BJ (cell line): ENCODE results near the gene TBC1D9B. TPM values are rescaled to one million over a fixed set of nuclear protein-coding genes. Genes with fewer than 3 reads are reported as not detected.

Experiments
- CTCF ChIA-PET: fragments of 350-600 bp; formaldehyde crosslinking; extraction: SDS; loops from one replicate; lab custom pipeline; 2021; ENCODE audit warnings: antibody characterized with exemption, inconsistent platforms; lab: Yijun Ruan, JAX
- POLR2A ChIA-PET: fragments of 300-600 bp; sonication (Branson Sonifier 250); formaldehyde crosslinking; extraction: SDS; loops from one replicate; lab custom pipeline; 2021; ENCODE audit warnings: antibody characterized with exemption; lab: Charles Lee
- DNase-seq: peaks from one replicate; pipeline ENCODE4 v3.0.0-alpha.2; 2011; ENCODE audit warnings: low read depth
- H3K27me3 ChIP-seq: 2 replicates; pipeline ENCODE4 v1.6.0; 2011; ENCODE audit warnings: low read length; ENCODE audit not compliant: control insufficient read depth, insufficient read depth
- H3K36me3 ChIP-seq: 2 replicates; pipeline ENCODE4 v1.5.1; 2011; ENCODE audit warnings: low read length; ENCODE audit not compliant: control insufficient read depth, insufficient read depth
- H3K4me3 ChIP-seq: 2 replicates; pipeline ENCODE4 v1.5.1; 2011; ENCODE audit warnings: low read depth, mild to moderate bottlenecking, control low read depth, low read length
- polyA plus RNA-seq: library from polyadenylated mRNA; depleted of rRNA; stranded (reverse); fragments of >200 nt; gene quantifications from 2 replicates; pipeline ENCODE4 v1.2.3, GENCODE V29; 2011
- TF ChIP-seq, protein P1 (sequence below): IDR thresholded peaks from 2 replicates; pipeline ENCODE4 v1.5.1; 2011; ENCODE audit warnings: low read depth, mild to moderate bottlenecking, control low read depth, inconsistent platforms, low read length, moderate library complexity; ENCODE audit not compliant: insufficient read depth

The TBC1D9B gene
- polyA plus RNA-seq, 1 experiment, result 89.0 TPM

- H3K4me3 ChIP-seq, result no peak overlapping the region
- H3K27me3 ChIP-seq, result no peaks in the 10 kb centered on the region
- ChIA-PET POLR2A (no interaction called here), CTCF (interaction anchor here (2.9 kb wide), 1 partner anchor 9 kb away, joined by 10 read pairs; no protein-coding TSS in a partner anchor)
- DNase-seq, result no peak
- TF ChIP-seq, protein P1, sequence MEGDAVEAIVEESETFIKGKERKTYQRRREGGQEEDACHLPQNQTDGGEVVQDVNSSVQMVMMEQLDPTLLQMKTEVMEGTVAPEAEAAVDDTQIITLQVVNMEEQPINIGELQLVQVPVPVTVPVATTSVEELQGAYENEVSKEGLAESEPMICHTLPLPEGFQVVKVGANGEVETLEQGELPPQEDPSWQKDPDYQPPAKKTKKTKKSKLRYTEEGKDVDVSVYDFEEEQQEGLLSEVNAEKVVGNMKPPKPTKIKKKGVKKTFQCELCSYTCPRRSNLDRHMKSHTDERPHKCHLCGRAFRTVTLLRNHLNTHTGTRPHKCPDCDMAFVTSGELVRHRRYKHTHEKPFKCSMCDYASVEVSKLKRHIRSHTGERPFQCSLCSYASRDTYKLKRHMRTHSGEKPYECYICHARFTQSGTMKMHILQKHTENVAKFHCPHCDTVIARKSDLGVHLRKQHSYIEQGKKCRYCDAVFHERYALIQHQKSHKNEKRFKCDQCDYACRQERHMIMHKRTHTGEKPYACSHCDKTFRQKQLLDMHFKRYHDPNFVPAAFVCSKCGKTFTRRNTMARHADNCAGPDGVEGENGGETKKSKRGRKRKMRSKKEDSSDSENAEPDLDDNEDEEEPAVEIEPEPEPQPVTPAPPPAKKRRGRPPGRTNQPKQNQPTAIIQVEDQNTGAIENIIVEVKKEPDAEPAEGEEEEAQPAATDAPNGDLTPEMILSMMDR, result no peak
- peaks cover 28% of the 10 kb centered on the region for H3K36me3 ChIP-seq
Observed at GRCh38 chr5:179862296-179862695, 45.4 kb downstream of the TBC1D9B start.

DNA sequence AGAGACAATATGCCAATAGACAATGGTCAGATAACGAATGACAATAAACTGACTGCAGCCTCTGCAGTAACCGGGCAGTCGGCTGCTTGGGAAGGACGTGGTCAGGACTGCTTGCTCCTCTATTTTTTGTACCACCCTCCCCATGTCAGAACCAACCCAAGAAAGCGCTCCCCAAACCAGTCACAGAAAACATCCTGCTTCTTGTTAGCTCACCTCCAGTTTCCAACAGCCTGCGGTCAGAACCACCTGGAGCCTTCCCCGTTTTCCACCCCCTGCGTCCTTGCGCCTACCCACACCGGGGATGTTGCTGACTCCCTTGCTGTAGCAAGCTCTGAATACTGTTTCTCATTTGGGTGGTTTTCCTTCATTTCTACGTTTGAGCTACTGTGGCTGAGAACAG is 47.4 kb downstream of the TBC1D9B start:
- peaks cover 24% of the 10 kb centered on the region for H3K36me3 ChIP-seq
- no peak overlapping the region for H3K4me3 ChIP-seq
- ChIA-PET POLR2A (no interaction called here), CTCF (no interaction called here)
- TF ChIP-seq, protein P1, result no peak
- DNase-seq, result no peak
- H3K27me3 ChIP-seq, result no peaks in the 10 kb centered on the region

DNA sequence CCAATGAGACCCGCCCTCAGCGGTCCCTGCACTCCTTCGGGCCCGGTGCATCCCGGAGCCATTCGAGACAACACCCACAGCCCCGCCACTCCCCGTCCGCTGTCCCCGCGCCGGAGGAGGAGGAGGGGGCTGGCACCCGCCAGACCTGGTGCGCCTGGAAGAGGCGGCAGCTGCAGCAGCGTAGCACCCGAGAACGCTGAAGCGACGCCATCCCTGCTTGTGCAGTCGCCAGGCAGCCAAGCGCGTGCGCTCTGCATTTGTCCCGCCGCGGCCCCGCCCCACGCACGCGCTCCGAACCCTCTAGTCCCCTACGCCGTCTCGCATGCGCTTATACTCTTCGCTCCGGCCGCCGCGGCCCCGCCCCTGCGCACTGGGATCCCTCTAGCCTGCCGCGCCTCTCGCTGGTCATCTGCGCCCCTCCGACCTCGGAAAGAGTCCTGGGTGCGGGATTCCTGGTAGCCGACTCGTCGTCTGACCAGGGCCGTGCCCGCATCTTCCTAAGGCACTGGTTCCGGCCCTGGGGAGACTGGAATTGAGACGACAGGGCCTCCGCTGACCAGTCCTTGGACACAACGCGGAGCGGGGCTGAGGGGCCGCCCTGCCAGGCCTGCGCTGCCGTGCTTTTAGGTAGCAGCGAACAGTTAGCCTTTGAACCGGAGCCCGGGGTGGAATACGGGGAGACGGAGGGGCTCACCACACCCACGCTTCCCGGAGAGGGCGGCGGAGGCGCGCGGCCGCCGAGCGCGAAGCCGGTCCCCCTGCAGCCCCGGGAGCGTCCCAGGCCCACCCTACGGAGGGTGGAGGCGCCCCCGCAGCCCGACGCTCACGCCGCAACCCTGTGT is 48.9 kb downstream of the TBC1D9B start, which contains the start of gene MRNIP:
Gene MRNIP, minus strand, starts transcription at position 232 of the 842 bp plus-strand sequence. Its CDS starts 21 bp downstream, at position 211.
- DNase-seq, result peak; percentile 77
- TF ChIP-seq, protein P1, result peak; percentile 28; the same call in 1 of the 2 replicates
- no peaks in the 10 kb centered on the region for H3K27me3 ChIP-seq
- ChIA-PET CTCF (interaction anchor here (1.5 kb wide), 1 partner anchor 11 kb away, joined by 3 read pairs; no protein-coding TSS in a partner anchor), POLR2A (interaction anchor here (0.6 kb wide), 1 partner anchor 19 kb away, joined by 4 read pairs; no protein-coding TSS in a partner anchor)
- peaks cover 15% of the 10 kb centered on the region for H3K36me3 ChIP-seq
- H3K4me3 ChIP-seq, result peak within 1 kb of the TSS; percentile 95

- peaks cover 10% of the 10 kb centered on the region for H3K36me3 ChIP-seq
- TF ChIP-seq, protein P1, result no peak
- H3K4me3 ChIP-seq, result peak overlapping the region; percentile 95
- ChIA-PET CTCF (interaction anchor here (1.5 kb wide), 1 partner anchor 11 kb away, joined by 3 read pairs; no protein-coding TSS in a partner anchor), POLR2A (interaction anchor here (0.6 kb wide), 1 partner anchor 19 kb away, joined by 4 read pairs; no protein-coding TSS in a partner anchor)
- H3K27me3 ChIP-seq, result no peaks in the 10 kb centered on the region
- DNase-seq, result no peak
Observed at GRCh38 chr5:179858241-179858585, 49.5 kb downstream of the TBC1D9B start.

DNA sequence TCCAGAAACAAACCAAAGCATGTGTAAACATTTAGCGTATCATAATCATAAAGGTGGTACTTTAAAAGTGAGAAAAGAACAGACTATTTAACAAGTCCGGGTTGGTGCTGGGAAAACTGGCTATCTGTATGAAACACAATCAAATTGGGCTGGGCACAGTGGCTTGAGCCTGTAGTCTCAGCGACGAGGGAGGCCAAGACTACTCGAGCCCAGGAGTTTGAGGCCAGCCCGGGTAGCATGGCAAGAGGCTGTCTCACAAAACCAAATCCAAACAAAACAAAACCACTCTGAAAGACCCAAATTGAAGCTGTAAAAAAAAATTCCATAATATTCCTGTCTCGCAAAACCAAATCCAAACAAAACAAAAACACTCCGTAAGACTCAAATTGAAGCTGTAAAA is 53.3 kb downstream of the TBC1D9B start:
- Histone ChIP-seq H3K36me3 (peaks cover 13% of the 10 kb centered on the region), H3K4me3 (no peak overlapping the region), H3K27me3 (no peaks in the 10 kb centered on the region)
- ChIA-PET POLR2A (no interaction called here), CTCF (interaction anchor here (1.2 kb wide), 1 partner anchor 9 kb away, joined by 3 read pairs; no protein-coding TSS in a partner anchor)
- DNase-seq, result no peak
- TF ChIP-seq, protein P1, result no peak
